H1 (cell line): Measurements from ENCODE around the gene PLXND1. TPM values are rescaled to one million over a fixed set of nuclear protein-coding genes. Genes with fewer than 3 reads are reported as not detected.

Experiments used
- CTCF ChIA-PET: fragments of 300-600 bp; sonication (Branson Sonifier 250); formaldehyde crosslinking; loops from one replicate; lab custom pipeline; 2021; ENCODE audit not compliant: partially characterized antibody; lab: Charles Lee
- POLR2A ChIA-PET: fragments of 300-600 bp; sonication (Branson Sonifier 250); formaldehyde crosslinking; loops from one replicate; lab custom pipeline; 2021; ENCODE audit warnings: inconsistent platforms; ENCODE audit not compliant: partially characterized antibody; lab: Charles Lee
- DNase-seq, 2 experiments: peaks; one replicate each; pipeline versions ENCODE4 v3.0.0 to v3.0.0-alpha.2; 2010 to 2022; ENCODE audit warnings: low spot score in 2 of 2, low read depth in 1 of 2, mixed read lengths in 1 of 2
- FAIRE-seq: peaks from 2 replicates; lab custom pipeline; 2011; peaks lifted over from hg19 to GRCh38; lab: Jason Lieb, UNC
- H2AFZ ChIP-seq: 2 replicates; pipeline ENCODE4 v1.8.1; 2012; ENCODE audit warnings: low read length, inconsistent platforms
- H2AK5ac ChIP-seq: 2 replicates; pipeline ENCODE4 v1.6.1; 2013; ENCODE audit warnings: low read depth, low read length
- H2BK120ac ChIP-seq: replicated peaks from 2 replicates; pipeline ENCODE3; 2013; ENCODE audit warnings: low read depth, low read length, inconsistent platforms
- H2BK12ac ChIP-seq: 2 replicates; pipeline ENCODE4 v1.6.1; 2013; ENCODE audit warnings: low read depth, low read length
- H2BK15ac ChIP-seq: 2 replicates; pipeline ENCODE4 v1.6.1; 2013; ENCODE audit warnings: low read length
- H2BK20ac ChIP-seq: 2 replicates; pipeline ENCODE4 v1.6.1; 2013; ENCODE audit warnings: low read length
- H2BK5ac ChIP-seq: 2 replicates; pipeline ENCODE4 v1.6.1; 2013; ENCODE audit warnings: low read depth, low read length
- H3K14ac ChIP-seq: 2 replicates; pipeline ENCODE4 v1.6.1; 2013; ENCODE audit warnings: inconsistent platforms; ENCODE audit not compliant: insufficient read length
- H3K18ac ChIP-seq: 2 replicates; pipeline ENCODE4 v1.6.1; 2013; ENCODE audit warnings: low read length; ENCODE audit errors: extremely low read depth
- H3K23ac ChIP-seq: 2 replicates; pipeline ENCODE4 v1.6.1; 2013; ENCODE audit warnings: inconsistent platforms; ENCODE audit not compliant: insufficient read length
- H3K23me2 ChIP-seq: 2 replicates; pipeline ENCODE4 v1.6.1; 2013; ENCODE audit warnings: low read depth, low read length
- H3K27ac ChIP-seq: 2 replicates; pipeline ENCODE4 v1.6.1; 2011; ENCODE audit warnings: low read depth, low read length, inconsistent platforms
- H3K27me3 ChIP-seq, 4 experiments: replicated peaks in 1 of 4; 1 replicate in 1 of 4; 2 replicates in 3 of 4; pipeline versions ENCODE4 v1.6.1 to v1.8.1; 2011 to 2013; ENCODE audit warnings: low read length in 3 of 4, mild to moderate bottlenecking in 3 of 4, inconsistent platforms in 2 of 4, mixed read lengths in 2 of 4, moderate library complexity in 1 of 4; ENCODE audit not compliant: control insufficient read depth in 3 of 4, insufficient read depth in 3 of 4; ENCODE audit errors: extremely low read depth in 1 of 4
- H3K36me3 ChIP-seq, 4 experiments: 2 replicates each; pipeline versions ENCODE4 v1.6.1 to v1.8.1; 2011 to 2013; ENCODE audit warnings: mild to moderate bottlenecking in 4 of 4, low read length in 3 of 4, moderate library complexity in 2 of 4, control low read depth in 1 of 4, inconsistent platforms in 1 of 4; ENCODE audit not compliant: insufficient read depth in 4 of 4, control insufficient read depth in 2 of 4
- H3K4ac ChIP-seq: replicated peaks from 2 replicates; pipeline ENCODE3; 2013; ENCODE audit warnings: low read length, low read depth, mixed read lengths, inconsistent platforms; ENCODE audit not compliant: insufficient read length
- H3K4me1 ChIP-seq, 4 experiments: replicated peaks in 1 of 4; 1 replicate in 1 of 4; 2 replicates in 3 of 4; pipeline versions ENCODE4 v1.6.1 to v1.8.1; 2011 to 2013; ENCODE audit warnings: low read length in 3 of 4, inconsistent platforms in 2 of 4, mixed read lengths in 1 of 4; ENCODE audit not compliant: insufficient read depth in 4 of 4, control insufficient read depth in 3 of 4
- H3K4me2 ChIP-seq, 2 experiments: 2 replicates each; pipeline versions ENCODE4 v1.6.1 to v1.8.1; 2011 to 2013; ENCODE audit warnings: low read depth in 2 of 2, low read length in 2 of 2, control low read depth in 1 of 2, inconsistent platforms in 1 of 2, mild to moderate bottlenecking in 1 of 2; ENCODE audit not compliant: insufficient read depth in 1 of 2
- H3K4me3 ChIP-seq, 4 experiments: fragments of 200-600, 300-600 bp in 1 of 4; sonication (generic), shearing (Covaris generic), sonication (Bioruptor Twin) in 1 of 4; 2 replicates each; pipeline versions ENCODE4 v1.5.1 to v1.8.1; 2011 to 2016; ENCODE audit warnings: low read length in 4 of 4, low read depth in 3 of 4, control low read depth in 2 of 4, inconsistent platforms in 2 of 4, mild to moderate bottlenecking in 2 of 4, mixed read lengths in 1 of 4, moderate library complexity in 1 of 4; ENCODE audit not compliant: insufficient read depth in 2 of 4; ENCODE audit errors: extremely low read depth in 1 of 4
- H3K56ac ChIP-seq: replicated peaks from 2 replicates; pipeline ENCODE3; 2013; ENCODE audit warnings: low read depth, mild to moderate bottlenecking, mixed read lengths, low read length, inconsistent platforms; ENCODE audit not compliant: insufficient read length
- H3K79me1 ChIP-seq: 2 replicates; pipeline ENCODE4 v1.6.1; 2013; ENCODE audit warnings: low read depth, low read length, control low read depth
- H3K79me2 ChIP-seq, 2 experiments: 2 replicates each; pipeline versions ENCODE4 v1.6.1 to v1.8.1; 2012 to 2013; ENCODE audit warnings: low read length in 2 of 2, mild to moderate bottlenecking in 2 of 2, inconsistent platforms in 1 of 2; ENCODE audit not compliant: insufficient read depth in 2 of 2, control insufficient read depth in 1 of 2
- H3K9ac ChIP-seq, 4 experiments: replicated peaks in 1 of 4; 1 replicate in 1 of 4; 2 replicates in 3 of 4; pipeline versions ENCODE4 v1.6.1 to v1.8.1; 2011 to 2013; ENCODE audit warnings: low read depth in 3 of 4, low read length in 3 of 4, control low read depth in 2 of 4, mild to moderate bottlenecking in 2 of 4, moderate library complexity in 2 of 4, inconsistent platforms in 1 of 4; ENCODE audit errors: extremely low read depth in 1 of 4
- H3K9me3 ChIP-seq, 2 experiments: 2 replicates each; pipeline versions ENCODE4 v1.6.1 to v1.8.1; 2012 to 2013; ENCODE audit warnings: mild to moderate bottlenecking in 2 of 2, moderate library complexity in 2 of 2, control low read depth in 1 of 2, inconsistent platforms in 1 of 2, low read depth in 1 of 2, low read length in 1 of 2, mixed read lengths in 1 of 2; ENCODE audit not compliant: insufficient read depth in 2 of 2
- H4K20me1 ChIP-seq, 2 experiments: replicated peaks in 1 of 2; 2 replicates each; pipeline versions ENCODE3 to v1.8.1; 2011 to 2013; ENCODE audit warnings: inconsistent platforms in 2 of 2, low read length in 2 of 2, mild to moderate bottlenecking in 1 of 2; ENCODE audit not compliant: insufficient read depth in 2 of 2, control insufficient read depth in 1 of 2
- H4K5ac ChIP-seq: 2 replicates; pipeline ENCODE4 v1.6.1; 2013; ENCODE audit warnings: low read length, low read depth, mixed read lengths, inconsistent platforms; ENCODE audit not compliant: insufficient read length
- H4K8ac ChIP-seq: 2 replicates; pipeline ENCODE4 v1.8.0; 2013; ENCODE audit warnings: mild to moderate bottlenecking, moderate library complexity, low read length, inconsistent platforms; ENCODE audit not compliant: insufficient read depth; ENCODE audit errors: extremely low read depth
- H4K91ac ChIP-seq: replicated peaks from 2 replicates; pipeline ENCODE3; 2013; ENCODE audit warnings: low read length, mixed read lengths, inconsistent platforms; ENCODE audit not compliant: insufficient read length
- CBX8 ChIP-seq: fragments of 300-800, 300-1000 bp; sonication (generic); IDR thresholded peaks from 2 replicates; pipeline ENCODE4 v1.7.1; 2016; ENCODE audit warnings: low read depth, low read length, borderline replicate concordance
- CHD1 ChIP-seq: IDR thresholded peaks from 2 replicates; pipeline ENCODE4 v1.6.1; 2012; ENCODE audit warnings: low read depth, low read length, improper control_type of control experiment
- E2F6 ChIP-seq: IDR thresholded peaks from 2 replicates; pipeline ENCODE4 v1.6.1; 2012; ENCODE audit warnings: inconsistent platforms
- GABPA ChIP-seq: IDR thresholded peaks from 2 replicates; pipeline ENCODE4 v1.6.1; 2011; ENCODE audit warnings: mild to moderate bottlenecking, low read length, moderate library complexity, borderline replicate concordance; ENCODE audit not compliant: insufficient read depth
- KDM4A ChIP-seq: IDR thresholded peaks from one replicate; pipeline ENCODE4 v1.7.1; 2012; ENCODE audit warnings: low read depth, mild to moderate bottlenecking, moderate library complexity, low read length, inconsistent platforms; ENCODE audit not compliant: severe bottlenecking
- NANOG ChIP-seq: IDR thresholded peaks from 2 replicates; pipeline ENCODE4 v1.6.1; 2011; ENCODE audit warnings: low read length, low read depth, mild to moderate bottlenecking, inconsistent platforms; ENCODE audit not compliant: insufficient read depth, poor library complexity, severe bottlenecking
- POLR2AphosphoS5 ChIP-seq: IDR thresholded peaks from 2 replicates; pipeline ENCODE4 v1.6.1; 2011; ENCODE audit warnings: low read depth, low read length
- RNF2 ChIP-seq: fragments of 200-900, 300-1000 bp; sonication (generic); IDR thresholded peaks from 2 replicates; pipeline ENCODE4 v1.7.1; 2016; ENCODE audit warnings: borderline replicate concordance, low read depth, mild to moderate bottlenecking, antibody characterized with exemption, low read length; ENCODE audit not compliant: poor library complexity, severe bottlenecking; ENCODE audit errors: missing control alignments
- SIN3A ChIP-seq, 2 experiments: IDR thresholded peaks in 1 of 2; conservative IDR thresholded peaks in 1 of 2; 2 replicates each; pipeline ENCODE4 v1.6.1; 2011 to 2012; ENCODE audit warnings: low read length in 2 of 2, improper control_type of control experiment in 1 of 2, low read depth in 1 of 2, mild to moderate bottlenecking in 1 of 2
- SP4 ChIP-seq: IDR thresholded peaks from 2 replicates; pipeline ENCODE4 v1.6.1; 2012; ENCODE audit warnings: low read length, inconsistent platforms
- WGBS, 2 experiments: shearing (Covaris generic) in 1 of 2; methylation state at CpG; one replicate each; pipeline versions ENCODE4 v1.1.6 to v1.1.7; 2013 to 2015; ENCODE audit warnings: low lambda C conversion rate in 2 of 2, mixed read lengths in 2 of 2, inconsistent platforms in 1 of 2, low coverage in 1 of 2, missing lambda C conversion rate in 1 of 2; ENCODE audit not compliant: insufficient replicate concordance in 2 of 2, insufficient coverage in 1 of 2, insufficient read length in 1 of 2; ENCODE audit errors: extremely low coverage in 1 of 2, missing lambda C conversion rate in 1 of 2; 5-methylcytosine and 5-hydroxymethylcytosine counted together
- polyA plus RNA-seq, 7 experiments: library from polyadenylated mRNA; depleted of rRNA in 3 of 7; stranded (reverse) in 5 of 7; unstranded in 2 of 7; fragments of >200 nt in 5 of 7; fragments of 200-250 nt in 2 of 7; gene quantifications; 1 replicate in 5 of 7; 2 replicates in 1 of 7; 4 replicates in 1 of 7; pipeline versions ENCODE4 v1.2.1 to v1.2.3, GENCODE V29; 2011 to 2013; ENCODE audit warnings: missing spikeins in 2 of 7, mixed read lengths in 2 of 7
- total RNA-seq: library from RNA; stranded (reverse); fragmentation: NEBNext Ultra II Directional; extraction: Animal tissue kit (Norgen Biotek cat#: 25700); gene quantifications from 2 replicates; pipeline ENCODE4 v1.2.1, GENCODE V29; 2021

The PLXND1 gene
- total and polyA plus RNA-seq, 2 of the 8 experiments (the other 6 are each of a cell fraction or from before 2014, with no cell fraction given) = 17.7 to 66.4 TPM

GRCh38 chr3:129622226-129622874 lies 15.9 kb upstream of the PLXND1 start:
- no peaks in the 10 kb centered on the region for H3K9me3 ChIP-seq
- peak in 1 of 2 experiments; percentile 39 for DNase-seq
- TF ChIP-seq SIN3A (conservative IDR thresholded peaks at IDR 0.05 in 1 of 2, IDR thresholded peaks at IDR 0.05 in 1 of 2; ENCODE audit: low read depth in 1 of 2, low read length in 2 of 2) = no peak
- TF ChIP-seq CHD1 = no peak
- TF ChIP-seq KDM4A = no peak
- no peak for TF ChIP-seq RNF2
- TF ChIP-seq GABPA = no peak
- TF ChIP-seq CBX8 = no peak
- TF ChIP-seq SP4 = no peak
- TF ChIP-seq NANOG = no peak
- TF ChIP-seq E2F6 = no peak
- no peak for TF ChIP-seq POLR2AphosphoS5

More at GRCh38 chr3:129622226-129622874, 15.9 kb upstream of the PLXND1 start:
- Histone ChIP-seq H2BK20ac (peak overlapping the region; percentile 13; the same call in 1 of the 2 replicates), H3K56ac (no peak overlapping the region), H2AFZ (no peak overlapping the region), H3K4ac (no peak overlapping the region), H4K5ac (no peak overlapping the region), H2BK15ac (peak overlapping the region; percentile 97; the same call in 1 of the 2 replicates), H3K4me2 (no peak overlapping the region), H4K20me1 (no peaks in the 10 kb centered on the region), H4K91ac (peak overlapping the region; percentile 58), H2BK5ac (peak overlapping the region; percentile 50; the same call in 1 of the 2 replicates), H3K4me1 (peaks cover 4 to 21% (median 6%) of the 10 kb centered on the region in 4 experiments), H3K9ac (no peak overlapping the region), H3K79me1 (no peaks in the 10 kb centered on the region), H3K23ac (no peak overlapping the region), H3K14ac (no peak overlapping the region), H2BK12ac (peak overlapping the region; percentile 61; the same call in 1 of the 2 replicates), H4K8ac (no peak overlapping the region), H3K36me3 (no peaks in the 10 kb centered on the region), H3K27ac (no peak overlapping the region), H3K27me3 (no peaks in the 10 kb centered on the region), H3K18ac (peak overlapping the region; percentile 54; the same call in 1 of the 2 replicates), H2BK120ac (peak overlapping the region; percentile 48), H3K23me2 (peaks cover 5% of the 10 kb centered on the region), H2AK5ac (no peak overlapping the region; the same call in 1 of the 2 replicates), H3K4me3 (no peak overlapping the region), H3K79me2 (no peaks in the 10 kb centered on the region)
- CTCF ChIA-PET = interaction anchor here (1.0 to 1.4 kb wide), 5 partner anchors 14 to 239 kb away, joined by 3 to 5 read pairs (median 3); no protein-coding TSS in a partner anchor
- FAIRE-seq = no peak
- WGBS, 2 experiments = 81% methylated on average over 12 of the region's 12 CpGs; no CpG with 5 or more reads in 1 of the 2 experiments
- POLR2A ChIA-PET = interaction anchor here (0.7 to 1.2 kb wide), 4 partner anchors 15 to 154 kb away, joined by 3 to 5 read pairs (median 4); no protein-coding TSS in a partner anchor
